CD4-positive, alpha-beta T cell treated with Interleukin-15 for 1 hour (primary cell): Measurements from ENCODE around the gene ANXA8L1.
"Not testable (repeated sequence)": the region's sequence is repeated elsewhere in the genome, so short reads cannot be mapped to it uniquely, and the experiment has no call there.

Experiments used
- DNase-seq: peaks from one replicate; pipeline ENCODE4 v3.0.0-alpha.2; 2020

The ANXA8L1 gene

GRCh38 chr10:46398212-46398886, 22.8 kb downstream of the ANXA8L1 start:
- DNase-seq = not testable (repeated sequence)

- not testable (repeated sequence) for DNase-seq
Observed at GRCh38 chr10:46409556-46409955, 34.0 kb downstream of the ANXA8L1 start.

GRCh38 chr10:46411123-46411522, 35.5 kb downstream of the ANXA8L1 start:
- not testable (repeated sequence) for DNase-seq

GRCh38 chr10:46412665-46413064, 37.1 kb downstream of the ANXA8L1 start:
- not testable (repeated sequence) for DNase-seq

GRCh38 chr10:46415291-46415690, 39.7 kb downstream of the ANXA8L1 start:
- not testable (repeated sequence) for DNase-seq

GRCh38 chr10:46418283-46418682, 42.7 kb downstream of the ANXA8L1 start:
- not testable (repeated sequence) for DNase-seq

- not testable (repeated sequence) for DNase-seq
Observed at GRCh38 chr10:46419570-46420379, 44.2 kb downstream of the ANXA8L1 start.

GRCh38 chr10:46423550-46423949, 48.0 kb downstream of the ANXA8L1 start:
- DNase-seq = not testable (repeated sequence)

GRCh38 chr10:46440942-46441341, 65.4 kb downstream of the ANXA8L1 start:
- DNase-seq = not testable (repeated sequence)
